Measurements from ENCODE around the gene USP16. TPM values are rescaled to one million over a fixed set of nuclear protein-coding genes. Genes with fewer than 3 reads are reported as not detected.
A peak's percentile ranks its signal among the peaks of the same experiment; 100 is the strongest.

Gene USP16
- total and polyA plus RNA-seq, 2 of the 13 experiments (the other 11 are each of a cell fraction or from before 2014, with no cell fraction given), result 16.5 to 46.9 TPM

- peak; percentile 88; the same call in 1 of the 2 replicates for TF ChIP-seq ZFP91 (CRISPR knock-in tag; IDR thresholded peaks at IDR 0.05; ENCODE audit: borderline replicate concordance)
- TF ChIP-seq BCL6 (CRISPR knock-in tag; IDR thresholded peaks at IDR 0.05), result peak; percentile 64; the same call in 1 of the 2 replicates
- peak; percentile 68; the same call in 1 of the 2 replicates for TF ChIP-seq ZNF598 (CRISPR knock-in tag; IDR thresholded peaks at IDR 0.05; ENCODE audit: borderline replicate concordance)
- TF ChIP-seq AHDC1 (CRISPR knock-in tag; IDR thresholded peaks at IDR 0.05; ENCODE audit: borderline replicate concordance), result no peak
- TF ChIP-seq ZNF883 (CRISPR knock-in tag; IDR thresholded peaks at IDR 0.05; ENCODE audit: not compliant biosample characterization), result peak; percentile 93
- no peak for TF ChIP-seq KIAA2018 (CRISPR knock-in tag; IDR thresholded peaks at IDR 0.05; ENCODE audit: borderline replicate concordance)
- TF ChIP-seq EP300 (IDR thresholded peaks at IDR 0.05; ENCODE audit: low read depth in 2 of 2, low read length in 2 of 2), result no peak
- no peak; the same call in 1 of the 2 replicates for TF ChIP-seq EP300 (CRISPR knock-in tag; IDR thresholded peaks at IDR 0.05; ENCODE audit: borderline replicate concordance)
- TF ChIP-seq NBN (conservative IDR thresholded peaks at IDR 0.05), result no peak
- no peak for TF ChIP-seq ZNF264 (CRISPR knock-in tag; IDR thresholded peaks at IDR 0.05)
- 0 out of 2 replicates have a peak, but pooled peaks have one; percentile 13 for TF ChIP-seq RFX3 (CRISPR knock-in tag; IDR thresholded peaks at IDR 0.05)
- peak; percentile 96; the same call in 1 of the 2 replicates for TF ChIP-seq ARNT2 (CRISPR knock-in tag; IDR thresholded peaks at IDR 0.05; ENCODE audit: low read depth)
These were observed 48.9 kb downstream of the USP16 start, which contains the start of gene CCT8 (continued) for GRCh38 chr21:29073222-29074006.

Measured in HepG2 (cell line).